MM.1S (cell line): ENCODE results near the gene ATP1A2.

Experiments
- EZH2 ChIP-seq: fragments of 300-600 bp; sonication (generic); optimal IDR thresholded peaks from 2 replicates; pipeline ENCODE3; 2017; ENCODE audit warnings: low read depth, mild to moderate bottlenecking, antibody characterized with exemption, low read length, mixed read lengths
- EZH2phosphoT487 ChIP-seq: fragments of 300-600 bp; sonication (generic); IDR thresholded peaks from 2 replicates; pipeline ENCODE4 v1.6.1; 2018; ENCODE audit warnings: antibody characterized with exemption, low read length
- TF ChIP-seq, protein P1 (sequence below): fragments of 300-600 bp; sonication (generic); IDR thresholded peaks from 2 replicates; pipeline ENCODE4 v1.5.1; 2016; ENCODE audit warnings: antibody characterized with exemption, low read length, mixed read lengths

DNA sequence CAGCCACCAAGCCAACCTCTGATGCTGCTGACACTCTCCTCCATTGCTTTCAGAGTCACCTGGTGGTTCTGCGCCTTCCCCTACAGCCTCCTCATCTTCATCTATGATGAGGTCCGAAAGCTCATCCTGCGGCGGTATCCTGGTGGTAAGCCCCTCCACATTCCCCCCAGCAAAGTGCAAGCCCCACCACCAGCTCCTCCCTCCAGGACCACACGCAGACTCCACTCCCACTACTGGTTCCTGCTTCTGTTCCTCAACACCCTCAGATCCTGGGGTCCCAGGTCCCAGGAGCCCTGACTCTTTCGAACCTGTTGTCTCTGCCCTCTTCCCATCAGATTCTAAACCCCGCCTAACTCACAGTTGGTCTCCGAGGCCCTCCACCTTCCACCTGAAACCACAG lies 24.3 kb downstream of the ATP1A2 start:
- TF ChIP-seq, protein P1, sequence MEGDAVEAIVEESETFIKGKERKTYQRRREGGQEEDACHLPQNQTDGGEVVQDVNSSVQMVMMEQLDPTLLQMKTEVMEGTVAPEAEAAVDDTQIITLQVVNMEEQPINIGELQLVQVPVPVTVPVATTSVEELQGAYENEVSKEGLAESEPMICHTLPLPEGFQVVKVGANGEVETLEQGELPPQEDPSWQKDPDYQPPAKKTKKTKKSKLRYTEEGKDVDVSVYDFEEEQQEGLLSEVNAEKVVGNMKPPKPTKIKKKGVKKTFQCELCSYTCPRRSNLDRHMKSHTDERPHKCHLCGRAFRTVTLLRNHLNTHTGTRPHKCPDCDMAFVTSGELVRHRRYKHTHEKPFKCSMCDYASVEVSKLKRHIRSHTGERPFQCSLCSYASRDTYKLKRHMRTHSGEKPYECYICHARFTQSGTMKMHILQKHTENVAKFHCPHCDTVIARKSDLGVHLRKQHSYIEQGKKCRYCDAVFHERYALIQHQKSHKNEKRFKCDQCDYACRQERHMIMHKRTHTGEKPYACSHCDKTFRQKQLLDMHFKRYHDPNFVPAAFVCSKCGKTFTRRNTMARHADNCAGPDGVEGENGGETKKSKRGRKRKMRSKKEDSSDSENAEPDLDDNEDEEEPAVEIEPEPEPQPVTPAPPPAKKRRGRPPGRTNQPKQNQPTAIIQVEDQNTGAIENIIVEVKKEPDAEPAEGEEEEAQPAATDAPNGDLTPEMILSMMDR, result no peak
- no peak for TF ChIP-seq EZH2phosphoT487
- no peak for TF ChIP-seq EZH2
